T-helper 2 cell treated with Interferon-gamma antibody and Interleukin-4, amounts not matched to agents 100 ng/mL and 5 ng/mL, for 36 hours (primary cell): ENCODE measurements around the gene EXTL2. TPM values are rescaled to one million over a fixed set of nuclear protein-coding genes. Genes with fewer than 3 reads are reported as not detected.
"Not testable (repeated sequence)": the region's sequence is repeated elsewhere in the genome, so short reads cannot be mapped to it uniquely, and the experiment has no call there.

ENCODE experiments used
- intact Hi-C: fragments of 100-400 bp; cut with micrococcal nuclease; formaldehyde crosslinking; loops from one replicate; pipeline ENCODE4 v1.15.1; 2023
- total RNA-seq: library from RNA; stranded (reverse); gene quantifications from 2 replicates; pipeline ENCODE4 v1.2.3, GENCODE V29; 2022

EXTL2 gene
- total RNA-seq, 1 donor from 2014 or later = 2.7 TPM

- intact Hi-C loops = loop anchor here (5.0 to 10.0 kb wide), 3 partner anchors 251 to 1684 kb away; no protein-coding TSS in a partner anchor
Observed at GRCh38 chr1:100866041-100866900, 28.4 kb downstream of the EXTL2 start.

- intact Hi-C loops = loop anchor here (10.0 kb wide), 1 partner anchor 248 kb away; no protein-coding TSS in a partner anchor
Observed at GRCh38 chr1:100862591-100862990, 32.1 kb downstream of the EXTL2 start.

GRCh38 chr1:100861379-100861778, 33.3 kb downstream of the EXTL2 start:
- intact Hi-C loops = loop anchor here (10.0 kb wide), 1 partner anchor 247 kb away; no protein-coding TSS in a partner anchor

DNA sequence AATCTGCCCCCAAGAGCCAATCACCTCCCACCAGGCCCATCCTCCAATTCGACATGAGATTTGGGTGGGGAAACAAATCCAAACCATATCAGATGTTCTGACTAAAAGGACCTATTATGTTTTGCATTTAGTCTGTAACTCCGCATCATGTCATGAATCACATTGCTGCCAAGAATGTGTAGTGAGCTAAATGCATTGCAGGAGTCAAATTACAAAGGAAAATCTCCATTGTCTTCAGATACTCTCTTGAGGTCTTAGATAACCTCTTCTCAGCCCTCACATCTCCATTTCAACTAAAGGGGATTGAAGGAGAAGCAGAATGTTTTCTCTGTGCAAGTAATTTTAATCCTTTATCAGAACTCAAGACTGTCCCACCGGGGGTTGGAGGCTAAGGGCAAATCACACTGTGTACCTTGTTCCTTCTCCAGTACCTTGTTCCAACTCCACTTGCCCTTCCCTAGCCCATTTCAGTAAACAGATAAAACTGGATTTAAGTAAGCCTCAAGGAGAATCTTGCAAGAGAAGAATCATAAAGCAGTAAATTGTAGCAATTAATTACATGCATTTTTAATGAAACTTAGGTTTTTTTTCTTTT, 34.1 kb downstream of the EXTL2 start:
- intact Hi-C loops = loop anchor here (10.0 kb wide), 1 partner anchor 246 kb away; no protein-coding TSS in a partner anchor

- intact Hi-C loops = not testable (repeated sequence)
Observed at GRCh38 chr1:100855116-100855515, 39.5 kb downstream of the EXTL2 start.

DNA sequence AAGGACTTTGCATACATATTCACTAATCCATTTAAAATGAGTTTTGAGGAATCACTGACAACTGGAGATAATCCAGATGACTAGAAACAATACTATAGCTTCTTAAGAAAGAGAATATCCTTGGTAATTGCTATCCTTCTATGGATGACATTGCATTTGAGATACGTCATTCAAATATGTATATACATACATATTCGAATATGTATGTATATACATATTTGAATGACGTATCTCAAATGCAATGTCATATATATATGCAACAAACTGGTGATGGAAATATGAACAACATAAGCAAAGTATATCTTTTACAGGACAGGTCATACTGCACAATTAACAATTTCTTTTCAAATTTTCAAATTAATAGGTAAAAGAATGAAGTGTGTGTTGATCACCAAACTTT, 41.7 kb downstream of the EXTL2 start:
- intact Hi-C loops = no loop called here

DNA sequence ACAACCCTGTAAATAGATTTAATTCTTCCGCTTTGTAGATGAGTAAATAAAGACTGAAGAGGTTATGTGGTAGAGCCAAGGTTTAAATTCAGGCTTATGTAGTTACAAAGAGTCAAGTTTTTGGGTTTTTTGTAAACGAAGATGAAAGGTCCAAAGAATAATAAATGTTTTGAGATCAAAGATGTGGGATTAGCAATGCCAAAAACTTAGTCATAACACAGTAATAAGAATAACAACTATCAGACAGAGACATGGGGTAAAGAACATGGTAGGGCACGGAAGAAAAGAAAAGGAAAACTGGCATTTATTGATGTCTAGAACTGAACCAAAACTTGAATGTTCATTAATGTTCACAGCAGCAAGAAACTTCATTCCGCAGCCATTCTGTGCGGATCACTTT, 42.9 kb downstream of the EXTL2 start:
- intact Hi-C loops = no loop called here

- intact Hi-C loops = no loop called here
Observed at GRCh38 chr1:100847361-100848082, 47.1 kb downstream of the EXTL2 start.

GRCh38 chr1:100843160-100843559, 51.5 kb downstream of the EXTL2 start:
- intact Hi-C loops = not testable (repeated sequence)

- intact Hi-C loops = no loop called here
Observed at GRCh38 chr1:100835866-100836842, 58.5 kb downstream of the EXTL2 start.

DNA sequence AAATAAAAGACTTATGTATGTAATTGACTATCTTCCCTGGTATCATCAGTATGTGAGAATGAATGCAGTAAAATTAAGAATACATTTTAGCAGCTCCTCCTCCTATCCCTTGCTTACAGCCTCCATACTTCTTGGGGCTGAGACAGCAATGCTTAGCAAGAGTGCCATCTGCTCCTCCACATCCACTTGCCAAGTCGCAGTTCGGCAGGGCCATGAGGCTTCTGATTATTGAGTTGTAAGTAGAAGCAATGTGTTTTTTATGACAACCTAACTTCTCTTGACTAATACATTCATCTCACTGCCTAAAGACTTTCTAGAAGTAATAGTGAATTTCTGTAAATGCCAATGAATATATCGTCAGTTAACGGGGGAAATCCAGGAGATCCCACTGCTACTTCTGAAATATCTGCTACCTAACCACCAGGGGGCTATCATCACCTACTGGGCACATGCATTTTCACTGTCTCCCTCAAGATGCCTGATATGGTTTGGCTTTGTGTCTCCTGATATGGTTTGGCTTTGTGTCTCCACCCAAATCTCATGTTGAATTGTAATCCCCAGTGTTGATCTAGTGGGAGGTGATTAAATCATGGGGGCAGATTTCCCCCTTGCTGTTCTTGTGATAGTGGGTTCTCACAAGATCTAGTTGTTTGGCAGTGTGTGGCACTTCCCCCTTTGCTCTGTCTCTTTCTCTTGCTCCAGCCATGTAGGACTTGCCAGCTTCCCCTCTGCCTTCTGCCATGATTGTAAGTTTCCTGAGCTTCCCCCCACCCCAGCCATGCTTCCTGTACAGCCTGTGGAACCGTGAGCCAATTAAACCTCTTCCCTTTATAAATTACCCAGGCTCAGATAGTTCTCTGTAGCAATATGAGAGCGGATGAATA, 59.6 kb downstream of the EXTL2 start:
- intact Hi-C loops = no loop called here

DNA sequence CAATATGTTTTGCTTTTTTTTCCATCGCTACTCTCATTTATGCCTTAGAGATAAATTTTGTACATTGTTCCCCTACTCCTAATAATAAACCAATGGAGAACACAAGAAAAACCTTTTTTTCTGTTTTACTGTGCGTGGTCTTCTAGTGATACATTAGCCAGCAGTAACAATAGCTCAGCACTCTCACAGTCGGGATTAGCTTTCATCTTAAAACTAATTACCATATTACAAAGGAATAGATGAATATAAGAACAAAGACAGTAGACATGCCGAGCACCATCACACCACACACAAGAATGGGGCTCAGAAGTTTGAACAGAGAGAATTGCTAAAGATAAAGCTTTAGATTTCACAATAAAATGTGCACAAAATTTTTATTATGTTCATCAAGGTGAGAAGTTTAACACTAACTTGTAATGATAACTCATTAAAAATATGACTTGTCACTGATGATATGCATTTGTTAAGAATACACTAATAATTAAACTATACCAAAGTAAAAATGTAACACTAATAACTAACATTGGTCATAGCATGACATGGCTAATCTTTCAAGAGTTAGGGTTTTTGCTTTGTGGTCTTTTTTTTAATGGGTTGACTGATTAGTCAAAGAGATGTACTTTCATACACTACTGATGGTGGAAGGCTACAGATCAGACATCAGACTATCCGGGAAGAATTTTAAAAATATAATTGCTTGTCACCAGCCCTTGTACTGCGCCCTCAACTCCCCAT, 61.8 kb downstream of the EXTL2 start:
- intact Hi-C loops = no loop called here

DNA sequence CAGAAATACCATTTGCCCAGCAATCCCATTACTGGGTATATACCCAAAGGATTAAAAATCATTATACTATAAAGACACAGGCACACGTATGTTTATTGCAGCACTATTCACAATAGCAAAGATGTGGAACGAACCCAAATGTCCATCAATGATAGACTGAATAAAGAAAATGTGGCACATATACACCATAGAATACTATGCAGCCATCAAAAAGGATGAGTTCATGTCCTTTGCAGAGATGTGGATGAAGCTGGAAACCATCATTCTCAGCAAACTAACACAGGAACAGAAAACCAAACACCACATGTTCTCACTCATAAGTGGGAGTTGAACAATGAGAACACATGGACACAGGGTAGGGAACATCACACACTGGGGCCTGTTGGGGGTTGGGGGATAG, 69.0 kb downstream of the EXTL2 start:
- intact Hi-C loops = not testable (repeated sequence)

Other genes starting within 250 kb of the EXTL2 start
- not detected in 2 replicates for gene VCAM1, start 175.1 kb downstream of the EXTL2 start, total RNA-seq
- 37.9 and 39.1 TPM in 2 replicates for gene SLC30A7, start 1.2 kb upstream of the EXTL2 start, total RNA-seq
- 34.5 and 39.7 TPM in 2 replicates for gene DPH5, start 130.9 kb upstream of the EXTL2 start, total RNA-seq